Keratinocyte (primary cell): ENCODE results near the gene MBP.

Experiments
- EZH2 ChIP-seq: IDR thresholded peaks from one replicate; pipeline ENCODE4 v1.6.1; 2012; ENCODE audit warnings: inconsistent platforms, mild to moderate bottlenecking, low read length, moderate library complexity
- TF ChIP-seq, protein P1 (sequence below), 3 experiments: IDR thresholded peaks in 1 of 3; conservative IDR thresholded peaks in 1 of 3; optimal IDR thresholded peaks in 1 of 3; 2 replicates in 2 of 3; 3 replicates in 1 of 3; pipeline versions ENCODE3 to v1.5.1; 2011; ENCODE audit warnings: low read length in 3 of 3, mild to moderate bottlenecking in 3 of 3, moderate library complexity in 2 of 3, control low read depth in 1 of 3, inconsistent platforms in 1 of 3; ENCODE audit not compliant: insufficient read depth in 2 of 3; ENCODE audit errors: extremely low read depth in 1 of 3

GRCh38 chr18:76974386-76974785, 158.2 kb downstream of the MBP start:
- TF ChIP-seq, protein P1, sequence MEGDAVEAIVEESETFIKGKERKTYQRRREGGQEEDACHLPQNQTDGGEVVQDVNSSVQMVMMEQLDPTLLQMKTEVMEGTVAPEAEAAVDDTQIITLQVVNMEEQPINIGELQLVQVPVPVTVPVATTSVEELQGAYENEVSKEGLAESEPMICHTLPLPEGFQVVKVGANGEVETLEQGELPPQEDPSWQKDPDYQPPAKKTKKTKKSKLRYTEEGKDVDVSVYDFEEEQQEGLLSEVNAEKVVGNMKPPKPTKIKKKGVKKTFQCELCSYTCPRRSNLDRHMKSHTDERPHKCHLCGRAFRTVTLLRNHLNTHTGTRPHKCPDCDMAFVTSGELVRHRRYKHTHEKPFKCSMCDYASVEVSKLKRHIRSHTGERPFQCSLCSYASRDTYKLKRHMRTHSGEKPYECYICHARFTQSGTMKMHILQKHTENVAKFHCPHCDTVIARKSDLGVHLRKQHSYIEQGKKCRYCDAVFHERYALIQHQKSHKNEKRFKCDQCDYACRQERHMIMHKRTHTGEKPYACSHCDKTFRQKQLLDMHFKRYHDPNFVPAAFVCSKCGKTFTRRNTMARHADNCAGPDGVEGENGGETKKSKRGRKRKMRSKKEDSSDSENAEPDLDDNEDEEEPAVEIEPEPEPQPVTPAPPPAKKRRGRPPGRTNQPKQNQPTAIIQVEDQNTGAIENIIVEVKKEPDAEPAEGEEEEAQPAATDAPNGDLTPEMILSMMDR (optimal IDR thresholded peaks at IDR 0.05 in 1 of 3, IDR thresholded peaks at IDR 0.05 in 1 of 3, conservative IDR thresholded peaks at IDR 0.05 in 1 of 3; ENCODE audit: extremely low read depth in 1 of 3, insufficient read depth in 2 of 3, low read length in 3 of 3) = no peak
- TF ChIP-seq EZH2 = no peak
